Epidermal melanocyte (primary cell): ENCODE data around the gene C19orf53.

Source experiments
- DNase-seq: peaks from one replicate; pipeline ENCODE4 v3.0.0; 2011; ENCODE audit warnings: low spot score; ENCODE audit not compliant: insufficient read length

Gene C19orf53

DNA sequence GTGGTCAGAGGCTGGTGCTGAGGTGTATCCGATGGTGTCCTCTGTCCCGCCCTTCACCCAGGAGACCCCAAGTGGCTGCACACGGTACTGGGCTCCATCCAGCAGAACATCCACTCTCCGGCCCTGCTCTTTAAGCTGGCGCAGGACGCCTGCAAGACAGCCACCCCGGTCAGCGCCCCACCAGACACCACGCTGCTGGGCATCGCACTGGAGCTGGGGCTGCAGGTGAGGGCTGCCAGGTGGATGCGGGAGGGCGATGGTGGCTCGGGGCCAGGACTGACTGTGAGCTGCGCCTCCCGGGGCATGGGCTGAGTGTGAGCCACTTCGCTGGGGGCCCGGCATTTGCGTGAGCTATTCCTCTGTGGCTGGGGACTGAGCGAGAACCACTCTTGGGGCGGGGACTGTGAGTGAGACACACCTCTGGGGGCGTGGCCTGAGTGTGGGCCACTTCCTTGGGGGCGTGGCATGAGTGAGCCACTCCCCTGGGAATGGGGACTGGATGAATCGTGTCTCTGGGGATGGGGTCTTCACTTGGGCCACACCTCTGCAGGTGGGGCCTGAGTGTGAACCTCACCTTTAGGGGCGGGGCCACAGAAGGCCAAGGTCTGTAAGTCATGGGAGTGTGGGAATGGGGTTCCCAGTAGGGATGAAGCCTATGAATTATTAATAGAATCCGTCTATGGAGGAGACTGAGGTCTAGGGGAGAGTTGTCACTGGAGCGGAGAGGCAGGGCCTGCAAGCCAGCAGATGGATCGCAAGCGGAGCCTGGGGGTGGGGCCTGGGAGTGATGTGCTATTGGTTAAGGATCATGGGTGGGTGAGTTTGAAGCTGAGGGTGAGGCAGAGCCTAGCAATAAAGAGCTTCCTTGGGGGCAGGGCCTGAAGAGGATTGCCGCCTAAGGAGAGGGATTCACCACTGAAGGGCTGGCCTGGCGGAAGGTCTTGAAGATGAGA, 51.5 kb downstream of the C19orf53 start:
- no peak for DNase-seq

DNA sequence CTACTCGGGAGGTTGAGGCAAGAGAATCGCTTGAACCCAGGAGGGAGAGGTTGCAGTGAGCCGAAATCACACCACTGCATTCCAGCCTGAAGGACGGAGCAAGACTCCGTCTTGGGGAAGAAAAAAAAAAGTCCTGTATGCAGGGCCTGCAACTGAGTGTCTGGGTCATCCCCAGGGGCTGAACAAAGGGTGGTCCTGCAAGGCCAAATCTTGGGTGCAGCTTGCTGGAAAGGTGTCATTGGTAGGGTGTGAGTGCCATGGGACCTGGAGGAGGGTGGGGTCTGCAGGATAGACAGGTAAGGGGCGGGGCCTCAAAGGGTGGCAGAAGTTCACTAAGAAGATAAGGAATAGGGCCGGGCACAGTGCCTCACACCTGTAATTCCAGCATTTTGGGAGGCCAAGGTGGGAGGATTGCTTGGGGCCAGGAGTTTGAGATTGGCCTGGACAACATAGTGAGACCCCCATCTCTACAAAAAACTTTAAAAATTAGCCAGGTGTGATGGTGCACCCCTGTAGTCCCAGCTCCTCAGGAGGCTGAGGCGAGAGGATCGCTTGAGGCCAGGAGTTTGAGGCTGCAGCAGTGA, 52.5 kb downstream of the C19orf53 start:
- no peak for DNase-seq

DNA sequence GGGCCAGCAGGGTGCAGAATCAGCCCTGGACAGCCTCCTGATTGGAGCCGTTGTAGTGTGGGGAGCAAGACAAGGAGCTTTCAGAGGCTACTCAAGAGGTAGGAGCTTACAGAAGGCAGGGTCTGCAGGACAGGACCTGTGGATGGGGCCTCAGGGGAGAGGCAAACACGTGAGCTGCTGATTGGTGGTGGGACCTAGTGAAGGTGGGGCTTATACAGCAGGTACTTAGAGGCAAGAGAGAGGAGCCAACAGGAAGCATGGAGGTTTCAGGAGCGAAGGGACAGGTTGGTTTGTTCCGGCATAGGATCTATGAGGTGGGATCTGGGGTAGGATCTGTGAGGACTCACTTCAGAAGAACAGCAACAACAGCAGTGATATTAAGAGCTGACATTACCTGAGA, 53.4 kb downstream of the C19orf53 start:
- no peak for DNase-seq
